OCI-M2 (cell line): Measurements from ENCODE around the gene DNAH17.

Experiments
- DNase-seq: peaks from one replicate; lab custom pipeline; 2025; ENCODE audit not compliant: unreplicated experiment; lab: John Stamatoyannopoulos, UW

The DNAH17 gene

DNA sequence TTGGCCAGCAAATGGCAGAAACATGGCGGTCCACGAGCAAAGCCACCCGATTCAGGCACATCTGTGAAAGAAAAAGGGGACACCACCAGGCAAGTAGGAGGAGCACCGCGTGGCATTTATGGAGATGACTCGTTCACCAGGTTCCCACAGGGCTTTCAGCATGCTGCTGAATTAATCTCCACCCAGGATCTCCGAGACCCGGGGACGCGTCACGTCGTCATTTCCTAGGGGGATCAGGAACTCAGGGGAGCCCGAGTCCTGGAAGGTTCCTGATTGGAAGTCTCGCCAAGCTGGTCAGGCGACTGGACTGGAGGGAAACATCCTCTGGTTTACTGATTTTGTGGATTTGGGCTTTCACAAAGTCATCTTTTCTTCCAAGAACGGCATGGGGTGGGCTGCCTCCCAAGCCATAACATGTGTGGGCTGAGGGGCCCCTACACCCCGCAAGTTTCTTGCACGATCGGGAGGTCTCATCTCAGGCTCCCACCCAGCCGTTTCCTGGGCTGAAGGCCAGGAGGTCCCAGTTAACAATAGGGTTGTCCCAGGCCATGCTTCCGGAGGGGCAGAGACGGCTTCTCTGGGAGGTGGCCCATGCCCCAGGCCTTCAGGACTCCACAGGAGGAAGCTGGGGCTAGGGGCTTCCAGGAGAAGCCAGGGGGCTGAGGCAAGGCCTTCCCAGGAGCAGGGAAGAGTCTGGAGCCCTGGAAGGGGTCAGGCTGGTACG, 645 bp downstream of the DNAH17 start:
- no peak for DNase-seq

DNA sequence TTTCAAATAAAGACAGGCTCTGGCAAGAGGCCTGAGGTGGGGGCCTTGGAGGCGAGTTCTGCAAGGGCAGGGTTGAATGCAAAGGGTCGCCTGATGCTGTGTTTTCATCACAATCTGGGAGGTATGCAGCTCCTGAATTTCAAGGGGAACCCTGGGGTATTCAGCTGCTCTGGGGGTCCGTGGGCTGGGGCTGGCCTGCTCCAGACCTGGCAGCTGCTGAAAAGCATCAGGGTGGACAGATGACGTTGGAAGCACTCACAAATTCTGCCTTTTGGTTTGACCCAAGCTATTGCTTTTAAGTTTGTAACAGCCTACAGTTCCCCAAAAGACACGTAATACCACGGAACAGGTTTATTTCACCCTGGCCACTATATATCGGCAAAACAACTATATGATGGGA, 1.3 kb downstream of the DNAH17 start:
- DNase-seq: no peak

DNA sequence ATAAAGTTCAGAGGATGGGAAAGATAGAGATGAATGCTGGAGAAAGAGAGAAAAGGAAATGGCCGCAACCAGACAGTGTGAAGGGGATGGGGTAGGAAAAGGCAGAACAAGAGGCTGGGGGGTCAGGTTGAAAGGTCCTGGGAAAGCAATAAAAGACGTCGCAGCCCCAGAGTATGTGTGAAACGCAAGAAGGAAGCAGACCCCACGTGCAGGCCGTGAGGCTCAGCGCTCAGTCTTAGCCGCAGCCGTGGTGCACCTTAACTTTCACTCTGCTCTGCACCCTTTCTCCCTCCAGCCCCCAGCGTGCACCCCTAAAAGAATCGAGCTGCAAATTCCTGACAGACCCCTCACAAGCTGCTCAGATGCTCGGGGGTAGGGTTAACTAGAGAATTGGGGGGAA, 1.9 kb downstream of the DNAH17 start:
- DNase-seq: no peak

DNA sequence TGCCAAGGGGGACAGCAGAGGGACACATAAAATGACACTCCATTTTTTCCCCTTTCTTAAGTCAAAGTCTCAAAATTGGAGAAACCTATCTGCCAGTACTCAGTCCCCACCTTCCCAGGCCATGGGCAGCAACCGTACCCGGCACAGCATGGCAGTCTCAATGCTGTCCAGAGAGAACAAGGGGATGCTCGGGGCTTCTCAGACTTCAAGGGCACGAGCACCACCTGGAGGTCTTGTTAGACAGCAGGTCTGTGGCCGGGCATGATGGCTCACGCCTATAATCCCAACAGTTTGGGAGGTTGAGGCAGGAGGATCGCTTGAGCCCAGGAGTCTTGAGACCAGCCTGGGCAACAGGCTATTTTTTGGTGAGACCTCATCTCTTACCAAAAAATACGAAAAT, 3.2 kb downstream of the DNAH17 start:
- no peak for DNase-seq

DNA sequence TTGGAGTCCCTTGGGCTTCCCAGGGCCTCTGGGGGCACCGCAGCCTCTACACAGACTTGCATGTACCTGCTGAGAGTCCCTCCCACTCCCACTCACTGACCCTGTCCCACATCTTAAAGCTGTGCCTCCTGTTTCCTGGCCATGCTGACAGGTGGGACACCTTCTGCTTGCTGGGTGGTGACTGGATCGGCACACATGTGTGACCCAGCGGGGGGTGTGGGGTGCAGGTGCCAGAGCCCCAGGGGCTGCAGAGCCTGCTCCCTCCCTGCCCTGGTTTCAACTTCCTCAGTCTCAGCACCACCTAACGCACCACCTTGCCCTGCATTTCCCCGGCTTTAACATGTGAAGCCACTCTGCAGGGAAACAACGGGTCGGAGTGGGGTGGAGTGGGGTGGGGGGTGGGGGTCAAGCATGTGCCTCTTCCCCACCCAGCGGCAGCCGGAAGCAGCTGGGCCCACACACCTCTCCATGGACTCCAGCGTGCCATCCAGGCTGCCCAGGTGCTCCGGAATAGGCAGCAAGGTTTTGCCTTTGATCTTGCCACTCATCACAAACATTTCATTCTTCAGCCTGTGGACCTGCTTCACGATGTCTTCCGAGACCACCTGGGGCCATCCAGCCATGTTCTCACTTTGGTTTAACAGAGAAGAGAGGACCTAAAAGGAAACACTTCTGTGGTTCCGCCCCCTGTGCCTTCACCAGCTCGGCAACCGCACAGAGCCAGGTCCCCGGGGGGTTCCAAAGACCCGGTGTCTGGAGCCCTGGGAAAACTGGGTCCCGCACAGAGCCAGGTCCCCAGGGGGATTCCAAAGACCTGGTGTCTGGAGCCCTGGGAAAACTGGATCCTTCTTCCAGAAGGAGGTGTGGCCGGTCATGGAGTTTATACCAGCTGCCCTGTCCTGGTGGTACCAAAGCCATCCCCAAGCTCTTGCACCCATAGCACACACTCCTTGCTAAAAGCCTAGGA, 4.7 kb downstream of the DNAH17 start:
- no peak for DNase-seq

DNA sequence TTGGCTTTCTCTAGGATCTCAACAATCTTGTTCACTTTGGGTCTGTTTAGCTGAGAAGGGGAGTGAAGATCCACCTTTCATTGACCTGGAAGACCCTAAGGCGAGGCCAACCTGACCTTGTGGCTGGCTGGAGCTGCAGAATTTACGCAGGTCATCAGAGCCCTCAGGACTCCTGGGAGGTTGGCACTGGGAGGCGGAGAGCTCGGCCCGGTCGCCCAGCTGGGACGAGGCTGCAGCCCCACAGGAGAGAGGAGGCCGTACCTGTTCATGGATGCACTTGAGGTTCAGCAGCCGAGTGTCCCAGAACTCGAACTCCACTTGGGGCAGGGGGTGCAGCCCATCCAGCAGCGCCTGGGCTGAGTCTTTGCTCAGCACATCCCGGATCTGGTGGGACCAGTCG, 5.9 kb downstream of the DNAH17 start:
- DNase-seq: no peak

DNA sequence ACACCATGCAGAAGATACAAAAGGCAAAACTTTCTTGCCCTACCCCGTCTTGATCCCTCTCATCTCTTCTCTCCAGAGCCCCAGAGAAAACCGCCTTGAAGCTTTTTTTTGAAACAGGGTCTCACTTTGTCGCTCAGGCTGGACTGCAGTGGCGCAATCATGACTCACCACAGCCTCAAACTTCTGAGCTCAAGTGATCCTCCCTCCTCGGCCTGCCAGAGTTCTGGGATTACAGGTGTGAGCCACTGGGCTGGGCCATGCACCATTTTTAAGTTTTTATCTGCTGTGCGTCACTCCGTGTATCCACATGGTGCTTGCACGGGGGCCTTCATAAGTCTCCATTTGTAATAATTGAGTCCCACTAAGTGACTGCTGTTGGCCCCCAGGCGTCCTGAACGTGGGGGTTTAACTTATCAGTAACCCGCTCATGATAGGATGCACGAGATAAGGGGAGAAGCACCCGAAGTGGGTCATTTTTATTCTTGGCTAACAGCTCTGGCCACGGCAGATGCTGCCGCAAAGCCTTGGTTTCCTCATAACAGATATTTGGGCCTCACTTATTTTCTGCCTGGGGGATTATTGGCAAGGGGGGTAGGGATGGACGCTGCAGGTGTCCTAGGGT, 8.6 kb downstream of the DNAH17 start:
- DNase-seq: no peak

DNA sequence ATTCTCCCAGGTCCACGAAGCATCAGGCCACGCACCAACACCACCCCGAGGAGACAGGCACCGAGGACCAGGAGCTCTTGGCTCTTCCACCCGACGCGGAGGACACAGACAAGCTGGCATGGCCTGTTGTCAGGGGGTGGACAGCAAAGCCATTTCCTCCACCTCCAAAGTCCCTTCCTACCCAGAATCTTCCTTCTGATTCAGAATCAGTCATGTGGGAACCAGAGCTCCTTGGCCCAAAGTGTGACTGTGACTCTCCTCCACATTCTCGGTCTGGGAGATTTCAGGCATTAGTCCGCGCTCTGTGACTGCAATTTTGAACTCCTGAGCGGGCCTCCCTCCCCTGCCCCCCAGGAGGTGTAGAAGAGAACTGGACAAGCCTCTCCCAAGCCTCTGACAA, 9.2 kb downstream of the DNAH17 start:
- no peak for DNase-seq

DNA sequence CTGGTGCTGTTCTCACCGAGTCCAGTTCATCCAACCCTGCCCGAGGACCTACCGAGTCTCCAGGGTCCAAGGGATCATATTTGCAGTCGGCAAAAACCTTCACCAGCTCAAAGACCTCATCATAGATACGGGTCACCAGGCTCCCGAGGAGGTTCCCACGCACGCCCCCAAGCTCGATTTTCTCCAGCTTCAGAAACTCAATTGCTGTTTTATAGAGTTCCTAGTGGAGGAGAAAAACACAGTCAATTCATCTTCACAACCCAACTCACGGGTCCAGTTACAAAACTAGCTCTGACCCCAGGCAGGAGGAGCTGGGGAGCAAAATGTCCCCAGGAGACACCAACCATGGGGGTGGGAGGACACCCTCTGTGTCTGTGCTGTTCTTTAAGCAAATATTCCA, 10.2 kb downstream of the DNAH17 start:
- no peak for DNase-seq

DNA sequence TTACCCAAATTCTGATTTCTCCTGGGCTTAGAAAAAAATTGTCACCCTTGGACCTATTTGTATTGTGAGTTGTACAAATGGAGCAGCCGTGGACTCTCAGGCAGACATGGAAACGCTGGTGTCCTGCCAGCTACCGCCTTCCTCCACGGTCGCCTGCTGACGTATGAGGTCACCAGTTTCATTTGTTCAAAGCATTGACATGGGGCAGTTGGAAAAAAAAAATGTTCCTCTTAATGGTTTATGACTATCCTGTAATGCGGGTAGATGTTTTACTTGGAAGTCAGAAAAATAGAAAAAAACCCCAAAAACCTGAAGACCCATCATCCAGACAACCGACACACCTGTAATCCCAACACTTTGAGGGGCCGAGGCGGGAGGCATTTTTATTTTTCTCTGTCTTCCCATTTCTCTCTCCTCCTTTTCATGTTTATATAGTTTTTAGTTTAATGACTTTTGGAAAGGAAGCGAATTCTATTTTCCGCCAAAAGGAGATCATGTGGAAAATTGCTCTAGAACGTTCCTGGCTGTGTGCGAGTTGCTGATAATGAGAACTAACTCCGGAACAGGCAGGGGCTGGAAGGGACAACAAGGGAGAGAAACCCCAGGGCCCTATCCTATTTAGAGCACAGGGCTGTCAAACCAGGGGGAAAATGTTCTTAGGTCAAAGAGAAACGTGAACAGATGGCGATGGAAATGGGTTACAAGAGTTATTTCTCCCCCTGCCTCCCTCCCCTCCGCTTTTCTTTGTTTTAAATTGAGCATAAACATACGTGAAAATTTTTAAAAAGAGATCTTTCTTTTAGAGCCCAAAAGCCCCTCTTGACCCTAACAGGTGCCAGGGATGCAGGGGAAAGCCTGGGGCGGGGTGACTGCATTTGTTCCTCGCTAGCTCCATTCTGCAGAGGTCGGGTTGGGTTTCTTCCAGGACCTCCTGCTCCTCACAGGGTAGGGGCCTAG, 13.7 kb downstream of the DNAH17 start:
- DNase-seq: no peak

DNA sequence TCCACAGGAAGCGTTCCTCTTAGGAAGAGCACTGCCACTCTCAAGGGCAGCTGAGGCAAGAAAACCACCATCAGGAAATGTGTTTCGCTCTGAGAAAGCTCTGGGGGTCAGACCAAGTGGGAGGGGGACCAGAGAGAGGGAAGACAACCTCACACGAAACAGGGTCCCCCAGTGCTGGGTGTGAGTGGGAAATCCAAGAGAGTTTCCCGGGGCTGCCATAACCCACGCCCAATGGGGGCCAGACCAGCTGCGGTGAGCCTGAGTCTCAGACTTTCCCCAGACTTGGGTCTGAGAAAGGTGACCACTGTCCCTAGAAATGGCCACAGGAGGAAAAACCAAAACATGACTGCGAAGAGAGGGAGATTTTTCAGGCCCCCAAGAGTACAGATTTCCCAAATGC, 14.5 kb downstream of the DNAH17 start:
- no peak for DNase-seq

DNA sequence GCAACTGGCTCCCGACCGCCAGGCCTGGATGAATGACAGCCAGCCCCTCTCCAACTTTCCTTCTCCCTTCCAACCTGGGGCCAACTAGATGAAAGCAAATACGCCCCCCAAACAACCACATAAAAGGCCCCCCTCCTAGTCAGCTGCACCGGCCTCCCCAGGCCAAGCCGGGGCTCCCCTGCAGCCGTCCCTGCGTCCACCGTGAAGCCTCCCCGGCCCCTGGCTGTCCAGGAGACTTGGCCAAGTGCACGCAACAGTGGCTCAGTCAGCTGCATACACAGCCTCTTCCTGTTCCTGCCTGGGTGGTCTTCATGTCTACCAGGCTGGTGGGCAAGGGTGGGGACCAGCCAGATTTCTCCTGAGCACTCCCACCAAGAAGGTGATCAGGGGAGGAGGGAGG, 16.0 kb downstream of the DNAH17 start:
- DNase-seq: no peak

DNA sequence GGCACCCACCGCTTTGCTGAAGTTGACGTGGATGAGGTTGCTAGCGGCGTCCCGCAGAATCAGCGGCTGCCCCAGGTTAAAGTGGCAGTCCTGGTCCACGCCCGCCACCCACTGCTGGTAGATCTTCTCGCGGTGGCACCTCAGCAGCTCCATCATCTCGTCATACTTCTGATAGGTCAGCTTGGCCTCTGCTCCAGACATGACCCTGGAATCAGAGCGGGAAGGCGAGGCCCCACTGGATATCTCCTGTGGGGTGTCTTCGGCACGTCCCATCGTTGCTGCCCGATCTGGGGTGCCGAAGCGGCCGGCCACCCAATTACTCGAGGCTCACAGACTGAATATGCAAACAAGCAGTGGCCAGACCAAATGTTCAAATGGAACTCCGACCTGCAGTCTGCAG, 16.5 kb downstream of the DNAH17 start:
- no peak for DNase-seq

DNA sequence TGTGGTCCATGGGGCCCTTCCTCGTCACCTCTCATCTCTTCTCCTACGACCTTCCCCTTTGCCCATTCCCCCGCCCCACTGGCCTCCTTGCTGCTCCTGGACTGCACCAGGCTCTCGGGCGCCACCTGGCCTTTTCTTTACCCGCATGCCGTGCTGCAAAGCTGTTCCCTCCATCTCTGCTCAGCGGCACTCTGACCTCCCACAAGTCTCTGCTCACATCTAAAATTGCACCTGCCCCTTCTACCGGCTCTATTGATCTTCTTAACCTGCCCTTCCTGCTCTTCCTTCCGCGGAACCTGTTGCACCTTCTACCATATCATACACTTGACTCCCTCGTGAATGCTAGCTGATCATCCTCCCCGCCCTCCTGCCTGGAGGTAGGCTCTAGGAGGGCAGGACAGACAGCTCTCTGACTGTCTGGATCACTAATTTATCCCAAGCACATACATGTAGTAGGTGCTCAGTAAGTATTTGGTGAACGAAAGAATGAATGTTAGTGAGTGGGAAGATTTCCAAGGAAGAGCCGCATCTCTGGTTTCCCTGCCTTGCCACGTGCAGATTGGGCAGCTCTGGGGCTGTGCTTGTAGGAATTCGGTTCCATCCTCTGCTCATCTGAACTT, 17.3 kb downstream of the DNAH17 start:
- no peak for DNase-seq

DNA sequence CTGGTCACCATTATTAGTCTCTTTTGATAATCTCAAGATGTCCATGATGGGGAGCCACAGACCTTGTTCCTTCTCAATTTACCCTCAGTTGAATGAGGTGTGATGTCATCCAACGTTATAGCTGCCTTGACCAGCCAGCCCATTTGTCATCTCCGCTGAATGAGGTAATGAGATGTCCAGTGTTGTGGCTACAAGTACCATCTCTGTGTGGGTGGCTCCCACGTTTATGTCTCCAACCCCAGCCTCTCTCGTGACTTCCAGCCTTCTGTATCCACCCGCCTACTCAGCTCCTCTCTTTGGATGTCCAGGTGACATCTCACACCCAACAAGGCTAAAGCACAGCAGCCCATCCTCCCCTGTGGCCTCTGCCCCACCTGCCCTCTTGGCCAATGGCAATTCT, 18.2 kb downstream of the DNAH17 start:
- no peak for DNase-seq

DNA sequence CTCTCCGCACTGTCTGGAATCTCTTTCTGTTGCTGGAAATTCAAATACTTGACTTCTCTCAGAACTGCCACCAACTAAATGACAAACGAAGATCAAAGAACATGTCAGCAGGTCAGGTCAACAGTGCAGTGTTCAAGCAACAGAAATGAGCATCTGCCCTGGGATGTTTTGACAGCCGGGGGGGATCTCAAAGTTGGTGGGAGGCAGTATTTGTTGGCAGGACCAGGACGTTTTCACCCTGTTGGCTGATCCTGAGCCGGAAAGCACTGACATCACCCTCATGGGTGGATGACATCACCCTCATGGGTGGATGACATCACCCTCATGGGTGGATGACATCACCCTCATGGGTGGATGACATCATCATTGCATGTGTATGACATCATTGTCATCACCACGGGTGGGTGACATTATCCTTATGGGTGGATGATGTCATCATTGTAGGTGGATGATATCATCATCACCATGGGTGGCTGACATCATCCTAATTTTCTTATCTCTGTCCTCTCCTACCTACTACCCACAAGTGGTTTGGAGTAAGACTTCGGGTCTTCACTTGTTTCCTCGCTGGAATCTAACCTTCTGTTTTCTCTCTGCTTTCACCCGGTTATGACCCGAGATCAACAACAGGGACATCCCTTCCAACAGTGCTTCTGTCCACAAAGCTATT, 18.9 kb downstream of the DNAH17 start:
- no peak for DNase-seq

DNA sequence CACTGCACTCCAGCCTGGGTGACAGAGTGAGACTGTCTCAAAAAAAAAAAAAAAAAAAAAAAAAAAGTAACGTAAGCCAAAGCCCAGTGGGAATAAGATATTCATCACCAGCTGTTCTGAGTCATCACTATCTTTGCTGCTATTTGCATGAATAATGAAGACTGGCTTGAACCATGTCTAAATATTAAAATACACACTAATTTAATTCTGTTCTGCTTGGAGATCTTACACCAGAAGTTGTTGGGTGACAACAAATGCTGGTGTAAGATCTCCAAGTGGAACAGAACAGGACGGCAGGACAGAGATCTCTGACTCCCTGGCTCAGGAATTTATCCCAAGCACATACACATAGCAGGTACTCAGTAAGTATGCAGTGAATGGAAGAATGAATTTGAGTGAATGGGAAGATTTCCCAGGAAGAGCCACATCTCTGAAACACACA, 19.6 kb downstream of the DNAH17 start:
- DNase-seq: no peak

DNA sequence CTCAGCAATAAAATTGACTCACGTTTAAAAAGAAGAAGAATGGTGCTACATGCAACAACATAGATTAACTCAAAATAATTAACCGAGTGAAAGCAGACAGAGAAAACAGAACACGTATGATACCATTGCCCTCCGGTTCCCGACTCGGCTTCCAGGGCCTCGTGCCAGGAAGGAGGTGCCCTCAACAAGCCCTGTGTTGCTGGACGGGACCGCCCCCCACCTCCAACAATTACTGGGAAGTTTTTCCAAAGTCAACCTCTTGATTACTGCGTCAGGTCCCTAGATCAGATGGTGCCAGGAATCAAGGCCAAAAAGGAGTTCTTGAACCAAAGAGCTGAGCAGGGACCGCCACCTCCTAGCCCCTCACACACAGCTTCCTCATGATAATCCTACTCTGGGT, 20.4 kb downstream of the DNAH17 start:
- no peak for DNase-seq

DNA sequence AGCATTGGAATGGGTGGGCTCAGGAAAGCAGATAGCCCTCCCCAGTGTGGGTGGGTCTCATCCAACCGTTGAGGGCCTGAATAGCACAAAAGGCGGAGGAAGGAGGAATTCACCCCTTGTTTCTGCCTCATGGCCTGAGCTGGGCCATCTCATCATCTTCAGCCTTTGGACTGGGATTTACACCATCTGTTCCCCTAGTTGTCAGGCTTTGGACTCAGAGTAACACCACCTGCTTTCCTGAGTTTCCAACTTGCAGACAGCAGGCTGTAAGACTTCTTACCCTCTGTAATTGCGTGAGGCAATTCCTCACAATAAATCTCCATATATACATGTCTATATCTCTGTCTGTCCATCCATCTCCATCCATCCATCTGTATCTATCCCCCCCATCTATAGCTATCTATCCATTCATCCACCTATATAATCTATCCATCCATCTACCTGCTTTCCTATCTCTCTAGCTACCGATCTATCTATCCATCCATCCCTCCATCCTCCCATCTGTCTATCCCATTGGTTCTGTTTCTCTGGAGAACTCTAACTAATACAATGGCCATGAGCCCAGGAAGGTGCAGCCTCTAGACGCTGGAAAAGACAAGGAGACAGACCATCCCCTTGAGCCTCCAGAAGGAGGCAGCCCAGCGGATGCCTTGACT, 21.3 kb downstream of the DNAH17 start:
- no peak for DNase-seq
